ENCODE results near the gene IL7R.

GRCh38 chr5:35860686-35861085, 4.0 kb downstream of the IL7R start:
- TF ChIP-seq YY1 (IDR thresholded peaks at IDR 0.05; ENCODE audit: extremely low read depth, insufficient replicate concordance, low read depth, low read length) (no peak), REST (IDR thresholded peaks at IDR 0.05; ENCODE audit: low read depth) (no peak), POLR2AphosphoS5 (IDR thresholded peaks at IDR 0.05; ENCODE audit: low read depth, low read length) (no peak), POLR2A (IDR thresholded peaks at IDR 0.05; ENCODE audit: borderline replicate concordance, extremely low read depth, insufficient read depth, insufficient read length) (no peak), EZH2phosphoT487 (IDR thresholded peaks at IDR 0.05; ENCODE audit: borderline replicate concordance) (no peak), RAD21 (IDR thresholded peaks at IDR 0.05; ENCODE audit: low read depth) (no peak), CTCF (IDR thresholded peaks at IDR 0.05 in 2 of 3, conservative IDR thresholded peaks at IDR 0.05 in 1 of 3; ENCODE audit: borderline replicate concordance in 1 of 3, insufficient read depth in 1 of 3, low read depth in 2 of 3, low read length in 2 of 3) (no peak), EGR1 (IDR thresholded peaks at IDR 0.05; ENCODE audit: low read depth) (no peak)
- TF ChIP-seq, protein P1, sequence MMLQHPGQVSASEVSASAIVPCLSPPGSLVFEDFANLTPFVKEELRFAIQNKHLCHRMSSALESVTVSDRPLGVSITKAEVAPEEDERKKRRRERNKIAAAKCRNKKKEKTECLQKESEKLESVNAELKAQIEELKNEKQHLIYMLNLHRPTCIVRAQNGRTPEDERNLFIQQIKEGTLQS (IDR thresholded peaks at IDR 0.05): no peak

Data from HCT116 (cell line).